Pancreas (tissue), 10 donors: ENCODE measurements around the gene ZNF429. TPM values are rescaled to one million over a fixed set of nuclear protein-coding genes. Genes with fewer than 3 reads are reported as not detected.

Experiments
- ATAC-seq, 4 donors: fragments of 200-7000 bp; cut with Tn5 transposase; one replicate each; pipeline versions ENCODE4 v1.8.0 to v1.9.1; 2020; ENCODE audit warnings: mild to moderate bottlenecking in 4 of 4, moderate library complexity in 4 of 4
- DNase-seq, 6 donors: peaks; one replicate each; pipeline ENCODE4 v3.0.0-alpha.2; 2020
- FAIRE-seq: peaks from 2 replicates; lab custom pipeline; 2012; peaks lifted over from hg19 to GRCh38; lab: Jason Lieb, UNC
- H3K27ac ChIP-seq, 4 donors: fragments of 200-600 bp; sonication (generic); 1 replicate in 3 of 4; 2 replicates in 1 of 4; pipeline versions ENCODE4 v1.5.0 to v1.8.0; 2020
- H3K27me3 ChIP-seq, 4 donors: fragments of 200-600 bp; one replicate each; pipeline ENCODE4 v1.8.0; 2021
- H3K36me3 ChIP-seq, 3 donors: fragments of 200-600 bp; sonication (generic) in 1 of 3; one replicate each; pipeline versions ENCODE4 v1.5.0 to v1.8.0; 2020 to 2021
- H3K4me1 ChIP-seq, 3 donors: fragments of 200-600 bp; one replicate each; pipeline ENCODE4 v1.8.0; 2021
- H3K4me3 ChIP-seq, 4 donors: fragments of 200-600 bp; sonication (generic) in 2 of 4; one replicate each; pipeline versions ENCODE4 v1.5.0 to v1.8.0; 2020 to 2021
- H3K9me3 ChIP-seq, 4 donors: fragments of 200-600 bp; one replicate each; pipeline ENCODE4 v1.8.0; 2021
- CTCF ChIP-seq, 4 donors: fragments of 200-600 bp; sonication (generic) in 3 of 4; IDR thresholded peaks; one replicate each; pipeline versions ENCODE4 v1.5.0 to v1.8.0; 2021; ENCODE audit warnings: antibody characterized with exemption in 4 of 4
- WGBS, 2 donors: extraction: QIAGEN DNeasy Blood & Tissue Kit; methylation state at CpG; one replicate each; pipeline ENCODE4 v1.1.7; 2013; 5-methylcytosine and 5-hydroxymethylcytosine counted together
- intact Hi-C, 3 donors: fragments of 100-400 bp; cut with DNase I; formaldehyde crosslinking; loops; one replicate each; pipeline versions ENCODE4 v1.11.1 to v1.14.2; 2022
- polyA plus RNA-seq, 2 donors: library from polyadenylated mRNA; stranded (reverse); fragments of 200-250 nt; gene quantifications; one replicate each; pipeline ENCODE4 v1.2.3, GENCODE V29; 2013
- total RNA-seq, 6 donors: library from RNA; stranded (reverse); fragmentation: NEBNext Ultra II Directional in 4 of 6; extraction: Animal tissue kit (Norgen Biotek cat#: 25700) in 4 of 6; gene quantifications; one replicate each; pipeline versions ENCODE4 v1.2.1 to v1.2.4, GENCODE V29; 2021 to 2023
- donor health status: healthy with polysubstance abuse.
- donor health status: DM: no; HTN: no; CAD: no; lungs with moderate emphysema.
- donor health status: DM: no; HTN: no; CAD: no.
- donor health status: control.
- donor health status: control.
- donor health status: Bipolar disorder and iron deficiency.
- donor health status: DM: yes; HTN: yes; CAD: no.
- donor health status: DM: no; HTN: no; CAD: no.
- donor health status: DM: no; HTN: no; CAD: no.
- donor health status: DM: yes; HTN: yes; CAD: no.

Gene ZNF429
- total and polyA plus RNA-seq, 8 donors: 6.8 to 12.6 (median 9.9) TPM

GRCh38 chr19:21586311-21587116 is 81.1 kb downstream of the ZNF429 start:
- peak overlapping the region; percentile 96 to 99 (median 97) for H3K27ac ChIP-seq
- FAIRE-seq: no peak
- intact Hi-C loops: no loop called here
- H3K27me3 ChIP-seq: no peaks in the 10 kb centered on the region
- H3K4me1 ChIP-seq: peaks cover 0 to 25% (median 4%) of the 10 kb centered on the region in 3 donors
- peak; percentile 53 to 88 (median 67) for DNase-seq
- no peak for TF ChIP-seq CTCF (IDR thresholded peaks at IDR 0.05)
- no peaks in the 10 kb centered on the region for H3K9me3 ChIP-seq
- WGBS, 2 donors: 1% methylated on average over 58 to 72 of the region's 72 CpGs
- H3K36me3 ChIP-seq: no peaks in the 10 kb centered on the region
- H3K4me3 ChIP-seq: peak overlapping the region; percentile 72 to 98 (median 85)
- peak; percentile 57 to 74 (median 70) for ATAC-seq

GRCh38 chr19:21587117-21587461 is 81.7 kb downstream of the ZNF429 start:
- Histone ChIP-seq H3K36me3 (no peaks in the 10 kb centered on the region), H3K4me3 (peak overlapping the region; percentile 72 to 98 (median 85)), H3K27me3 (no peaks in the 10 kb centered on the region), H3K4me1 (peaks cover 0 to 19% (median 0%) of the 10 kb centered on the region in 3 donors), H3K27ac (peak overlapping the region; percentile 96 to 99 (median 97)), H3K9me3 (no peaks in the 10 kb centered on the region)
- peak in 4 of 6 donors; percentile 29 to 70 (median 63) for DNase-seq
- 6 to 10% methylated on average over 12 of the region's 12 CpGs for WGBS, 2 donors
- no peak for FAIRE-seq
- intact Hi-C loops: no loop called here
- ATAC-seq: peak; percentile 25 to 59 (median 48)
- no peak for TF ChIP-seq CTCF (IDR thresholded peaks at IDR 0.05)

DNA sequence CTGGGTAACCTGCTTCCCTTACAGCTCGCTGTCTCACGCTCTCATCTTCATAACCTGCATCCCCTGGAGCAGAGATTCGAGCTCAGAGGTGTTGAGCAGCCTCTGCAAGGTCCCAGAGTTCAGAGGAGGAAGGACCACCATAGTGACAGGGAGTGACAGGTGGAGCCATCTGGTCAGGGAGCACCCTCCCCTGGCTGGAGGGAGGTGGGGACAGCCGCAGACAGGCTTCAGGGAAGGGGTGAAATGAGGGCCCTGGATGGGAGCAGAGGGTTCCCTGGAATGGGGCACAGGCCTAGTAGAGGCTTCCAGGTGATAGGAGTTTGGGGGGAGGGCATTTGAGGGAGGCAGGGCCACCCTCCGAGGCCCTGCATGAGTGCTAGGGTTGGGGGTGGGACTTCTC is 82.1 kb downstream of the ZNF429 start:
- ATAC-seq (peak in 2 of 4 donors; percentile 3 to 6), FAIRE-seq (no peak), DNase-seq (no peak)
- no peak for TF ChIP-seq CTCF (IDR thresholded peaks at IDR 0.05)
- Histone ChIP-seq H3K27ac (peak overlapping the region in 2 of 4 donors; percentile 98 to 99), H3K36me3 (no peaks in the 10 kb centered on the region), H3K9me3 (no peaks in the 10 kb centered on the region), H3K27me3 (no peaks in the 10 kb centered on the region), H3K4me3 (peak overlapping the region; percentile 10 to 98 (median 85)), H3K4me1 (peaks cover 0 to 19% (median 0%) of the 10 kb centered on the region in 3 donors)
- intact Hi-C loops: no loop called here
- WGBS, 2 donors: 20 to 26% methylated on average over 5 of the region's 5 CpGs

GRCh38 chr19:21588065-21588601 is 82.7 kb downstream of the ZNF429 start:
- peaks cover 0 to 19% (median 0%) of the 10 kb centered on the region in 3 donors for H3K4me1 ChIP-seq
- ATAC-seq (peak; percentile 23 to 55 (median 36)), DNase-seq (peak in 3 of 6 donors; percentile 31 to 67 (median 54)), FAIRE-seq (no peak)
- peak overlapping the region in 2 of 4 donors; percentile 79 to 98 for H3K4me3 ChIP-seq
- TF ChIP-seq CTCF (IDR thresholded peaks at IDR 0.05): no peak
- intact Hi-C loops: no loop called here
- WGBS, 2 donors: 30 to 38% methylated on average over 7 of the region's 7 CpGs
- H3K27ac ChIP-seq: peak overlapping the region in 2 of 4 donors; percentile 98 to 99
- no peaks in the 10 kb centered on the region for H3K27me3 ChIP-seq
- no peaks in the 10 kb centered on the region for H3K36me3 ChIP-seq
- no peaks in the 10 kb centered on the region for H3K9me3 ChIP-seq
